ENCODE measurements around the gene ZNF519.
"Not testable (repeated sequence)": the region's sequence is repeated elsewhere in the genome, so short reads cannot be mapped to it uniquely, and the experiment has no call there.

ZNF519 gene

DNA sequence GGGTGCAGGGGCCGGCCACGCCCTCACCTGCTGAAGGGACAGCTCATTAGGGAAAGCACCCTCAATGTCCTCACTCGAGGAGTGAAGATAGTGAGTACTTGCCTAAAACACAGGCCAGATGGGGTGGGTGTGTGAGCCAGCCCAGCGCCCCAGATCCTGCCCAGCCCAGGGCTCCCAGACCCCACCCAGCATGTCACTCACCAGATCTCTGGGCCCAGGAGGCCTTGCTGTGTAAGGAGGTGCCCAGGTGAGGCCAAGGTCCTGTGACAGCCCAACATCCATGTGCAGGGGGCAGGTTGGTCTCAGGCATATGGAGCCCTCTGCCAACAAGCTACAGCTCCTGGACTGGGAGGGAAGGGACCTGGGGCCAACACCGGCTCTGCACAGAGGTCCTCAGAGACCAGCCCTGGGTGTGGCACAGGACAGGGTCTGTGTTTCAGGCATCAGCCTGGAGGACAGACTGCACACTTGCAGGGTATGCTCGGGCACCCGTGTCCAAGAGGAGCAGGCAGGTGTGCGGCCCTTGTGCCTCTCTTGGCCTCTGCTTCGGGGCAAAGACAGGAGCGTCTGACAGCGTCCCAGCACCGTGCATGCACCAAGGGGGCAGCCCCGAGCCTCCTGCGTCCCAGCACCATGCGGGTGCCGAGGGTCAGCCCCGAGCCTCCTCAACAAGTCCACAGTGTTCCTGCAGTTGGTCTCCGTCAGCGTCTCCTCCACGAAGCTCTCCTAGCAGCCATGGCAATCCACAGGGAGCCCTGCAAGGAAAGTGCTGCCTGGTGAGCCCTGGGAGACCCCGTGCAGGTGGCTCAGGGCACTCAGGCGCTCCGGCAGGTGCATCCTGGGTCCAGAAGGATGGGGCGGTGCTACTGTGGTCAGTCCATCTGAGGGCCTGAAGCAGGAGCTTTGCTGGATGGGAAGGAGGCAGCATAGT, 16.0 kb upstream of the ZNF519 start:
- DNase-seq (ENCODE audit: low read depth), result not testable (repeated sequence)

DNA sequence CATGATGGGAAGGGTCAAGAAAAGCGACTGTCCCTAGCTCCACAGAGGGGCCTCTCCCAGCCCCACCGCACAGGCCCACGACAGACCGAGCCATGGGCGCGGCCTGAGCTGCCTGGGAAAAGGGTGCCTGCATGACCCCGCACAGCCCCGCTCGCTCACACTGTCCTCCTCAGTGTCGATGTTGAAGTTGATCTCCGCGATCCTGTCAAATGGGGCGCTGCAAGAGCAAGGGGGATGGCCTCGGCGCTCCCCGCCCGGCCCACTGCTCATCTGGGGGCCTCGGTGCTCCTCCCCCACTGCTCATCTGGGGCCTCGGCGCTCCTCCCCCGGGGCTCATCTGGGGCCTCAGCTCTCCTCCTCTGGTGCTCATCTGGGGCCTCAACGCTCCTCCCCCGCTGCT, 14.5 kb upstream of the ZNF519 start:
- DNase-seq (ENCODE audit: low read depth), result not testable (repeated sequence)

DNA sequence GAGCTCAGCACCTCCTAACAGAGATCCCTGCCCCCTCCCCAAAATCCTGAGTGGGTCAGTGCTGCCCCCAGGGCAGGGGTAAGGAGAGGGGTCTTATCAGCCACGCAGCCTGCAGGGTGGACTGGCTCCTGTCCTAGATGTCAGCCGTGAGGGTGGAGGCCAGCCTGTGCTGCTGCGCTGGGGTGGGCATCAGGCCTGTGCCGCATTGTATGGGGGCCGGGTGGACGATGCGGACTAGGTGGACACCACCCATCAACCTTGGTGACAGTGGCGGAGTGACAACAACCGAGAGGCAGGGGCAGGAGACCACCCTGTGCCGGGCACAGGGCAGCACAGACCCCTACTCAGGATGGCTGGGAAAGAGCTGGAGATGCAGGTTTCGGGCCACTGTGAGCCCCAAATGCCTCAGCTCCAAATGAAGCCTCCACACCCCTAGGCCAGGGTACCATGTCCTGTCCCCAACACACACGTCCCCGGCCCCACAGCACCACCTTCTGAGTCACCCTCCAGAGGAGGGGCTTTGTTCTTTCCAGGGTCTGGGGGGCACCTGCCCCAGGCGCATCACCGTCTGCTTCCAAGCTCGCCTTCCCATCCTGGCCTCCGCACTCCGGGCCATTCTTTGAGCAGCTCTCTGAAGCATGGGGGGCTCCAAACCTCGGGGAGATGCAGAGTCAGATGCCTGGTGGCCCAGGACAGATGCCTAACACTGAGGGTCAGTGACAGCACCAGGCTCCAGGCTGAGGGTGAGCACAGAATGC, 13.5 kb upstream of the ZNF519 start:
- not testable (repeated sequence) for DNase-seq (ENCODE audit: low read depth)

DNA sequence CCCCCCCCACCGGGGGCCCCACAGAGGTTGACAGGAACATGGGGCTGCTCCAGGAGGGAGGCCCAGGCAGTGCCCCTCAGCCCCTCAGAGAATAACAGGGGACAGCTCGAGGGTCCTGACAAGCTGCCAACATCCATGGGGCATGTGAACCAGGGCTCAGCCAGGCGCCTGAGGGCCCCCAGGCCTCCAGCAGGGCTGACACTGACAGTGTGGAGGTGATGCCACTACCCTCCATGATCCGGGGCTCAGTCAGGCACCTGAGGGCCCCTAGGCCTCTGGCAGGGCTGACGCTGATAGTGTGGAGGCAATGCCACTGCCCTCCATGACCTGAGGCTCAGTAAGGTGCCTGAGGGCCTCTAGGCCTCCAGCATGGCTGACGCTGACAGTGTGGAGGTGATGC, 12.8 kb upstream of the ZNF519 start:
- DNase-seq (ENCODE audit: low read depth), result not testable (repeated sequence)

DNA sequence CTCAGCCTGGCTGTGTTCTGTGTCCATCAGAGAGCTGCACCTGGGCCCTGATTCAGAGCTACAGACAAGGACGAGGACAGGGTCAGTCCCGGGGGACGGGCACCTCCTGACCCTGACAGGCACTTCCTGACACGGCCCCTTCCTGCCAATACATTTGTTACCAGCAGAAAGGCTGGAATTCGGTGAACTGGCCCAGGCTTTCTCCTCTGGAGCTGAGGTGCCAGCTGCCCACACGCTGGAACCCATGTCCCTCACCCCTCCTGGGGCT, 12.3 kb upstream of the ZNF519 start:
- DNase-seq (ENCODE audit: low read depth), result no peak

DNA sequence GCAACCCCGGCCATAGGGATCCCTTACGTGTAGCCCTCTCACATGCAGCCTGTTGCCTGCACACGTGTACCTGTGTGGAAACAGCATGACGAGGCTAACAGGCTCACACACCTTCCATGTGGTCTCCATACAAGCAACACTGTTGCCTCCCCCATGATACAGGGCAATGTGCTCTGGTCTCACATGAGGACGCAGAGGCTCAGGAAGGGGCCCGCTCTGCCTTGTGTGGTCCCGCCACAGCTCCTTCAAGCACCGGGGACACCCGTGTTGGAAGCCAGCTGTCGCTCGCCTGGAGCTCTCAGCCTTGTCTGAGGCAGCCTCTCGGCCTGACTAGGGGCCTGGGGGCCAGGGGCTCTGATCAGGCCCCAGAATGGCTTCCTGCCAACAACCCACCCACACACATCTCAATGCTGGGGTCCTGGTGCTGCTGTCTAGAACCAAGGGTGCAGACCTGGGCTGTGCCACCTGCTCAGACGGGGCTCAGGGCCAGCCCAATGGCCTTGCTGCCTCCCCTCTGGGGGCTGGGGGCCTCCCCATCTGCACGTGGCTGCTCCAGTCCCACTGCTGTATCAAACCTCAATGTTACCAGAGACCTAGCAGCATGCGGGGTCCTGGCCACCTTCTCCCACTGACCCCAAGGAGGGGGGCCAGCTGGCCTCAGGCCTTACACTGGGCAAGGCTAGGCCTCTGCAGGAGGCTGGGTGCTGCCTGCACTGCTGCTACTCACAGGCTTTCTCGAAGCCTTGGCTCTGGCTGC, 11.8 kb upstream of the ZNF519 start:
- not testable (repeated sequence) for DNase-seq (ENCODE audit: low read depth)

DNA sequence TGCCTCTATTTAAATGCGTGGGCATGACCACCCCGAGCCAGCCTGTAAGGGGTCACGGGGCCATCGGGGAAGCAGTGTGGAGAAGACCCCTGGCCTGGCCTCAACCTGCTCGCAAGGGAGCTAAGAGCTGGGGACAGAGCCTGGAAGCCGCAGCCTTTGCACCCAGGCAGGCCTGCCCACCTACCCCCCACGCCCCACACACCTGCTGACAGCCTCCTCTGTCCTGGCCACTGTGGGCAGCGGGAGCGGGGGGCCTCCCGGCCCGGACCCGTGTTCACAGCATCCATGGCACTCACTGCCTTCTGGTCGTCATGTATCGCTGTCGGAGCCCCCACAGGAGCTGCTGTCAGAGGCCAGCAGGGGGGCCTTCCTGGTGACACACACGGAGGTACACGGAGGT, 11.2 kb upstream of the ZNF519 start:
- DNase-seq (ENCODE audit: low read depth), result not testable (repeated sequence)

DNA sequence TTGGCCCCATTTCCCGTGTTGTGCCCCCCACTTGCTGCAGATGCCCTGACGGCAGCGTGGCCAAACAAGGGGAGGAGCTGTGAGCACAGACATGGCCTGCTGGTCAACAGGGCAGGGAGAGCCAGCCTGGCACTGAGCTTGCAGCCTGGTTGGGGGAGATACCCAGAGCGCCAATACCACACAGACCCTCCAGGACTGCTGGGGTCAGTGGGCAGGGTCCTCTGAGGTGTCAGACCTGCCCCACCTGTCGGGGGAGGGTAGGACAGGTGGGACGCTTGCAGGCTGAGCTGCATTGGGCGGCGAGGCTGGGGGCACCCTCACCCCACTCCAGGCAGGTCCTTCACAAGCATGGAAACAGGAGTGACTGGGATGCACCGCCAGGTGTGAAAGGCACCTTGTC, 9.9 kb upstream of the ZNF519 start:
- not testable (repeated sequence) for DNase-seq (ENCODE audit: low read depth)

DNA sequence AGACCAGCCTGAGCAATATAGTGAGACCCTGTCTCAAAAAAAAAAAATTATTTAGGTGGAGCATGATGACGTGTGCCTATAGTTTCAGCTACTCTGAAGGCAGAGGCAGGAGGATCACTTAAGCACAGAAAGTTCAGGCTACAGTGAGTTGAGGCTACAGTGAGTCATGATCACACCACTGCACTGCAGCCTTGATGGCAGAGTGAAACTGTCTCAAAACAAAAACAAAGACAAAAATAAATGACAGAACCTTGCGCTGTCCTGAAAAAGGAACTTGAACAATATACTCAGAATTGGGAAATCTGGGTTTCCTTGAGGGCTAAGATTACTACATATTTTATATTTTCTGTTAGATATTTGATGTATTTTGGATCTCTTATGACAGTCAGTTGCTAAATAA, 7.3 kb upstream of the ZNF519 start:
- DNase-seq (ENCODE audit: low read depth), result not testable (repeated sequence)

DNA sequence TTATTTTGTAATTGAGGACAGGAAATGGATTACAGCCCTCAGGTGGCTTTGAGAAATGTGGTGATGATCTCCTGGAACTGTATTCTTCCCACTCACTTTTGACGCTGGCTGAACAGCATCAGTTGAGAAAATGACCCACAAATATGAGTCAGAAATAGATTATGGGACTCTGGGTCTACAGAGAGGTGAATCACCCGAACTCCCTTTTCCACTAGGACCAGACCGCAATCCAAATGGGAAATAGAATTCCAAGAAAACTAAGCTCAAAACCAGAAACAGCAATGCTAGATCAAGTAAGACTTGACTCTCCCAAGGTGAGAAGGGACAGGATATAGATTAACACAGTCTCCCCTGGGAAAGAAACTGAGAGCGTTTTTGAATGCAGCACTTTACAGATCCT, 5.7 kb upstream of the ZNF519 start:
- not testable (repeated sequence) for DNase-seq (ENCODE audit: low read depth)

DNA sequence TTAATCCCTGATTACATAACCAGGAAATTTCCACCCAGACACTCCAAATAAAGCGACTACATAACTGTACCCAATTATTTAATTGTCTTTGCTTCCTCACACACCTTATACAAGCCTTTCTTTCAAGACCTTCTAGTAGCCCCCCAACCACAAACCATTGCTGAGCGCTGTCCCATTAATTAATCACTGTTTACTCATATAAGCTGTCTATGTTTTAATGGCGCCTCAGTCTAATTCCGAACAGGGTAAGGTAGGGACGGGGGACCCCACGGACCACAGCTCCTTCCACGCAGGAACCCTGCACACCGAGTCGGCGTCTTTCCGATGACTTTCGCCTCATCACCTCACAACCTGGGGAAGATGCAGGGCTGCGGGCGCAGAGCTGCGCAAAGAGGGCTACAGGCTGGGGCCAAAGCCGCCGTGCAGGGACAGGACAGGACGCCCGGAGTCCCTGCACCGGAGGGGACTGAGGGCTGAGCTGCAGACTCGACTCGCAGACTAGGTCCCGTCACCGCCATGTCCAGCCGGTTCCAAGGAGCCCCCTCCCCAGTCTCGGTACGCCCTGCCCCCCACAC, 452 bp downstream of the ZNF519 start:
- not testable (repeated sequence) for DNase-seq (ENCODE audit: low read depth)

DNA sequence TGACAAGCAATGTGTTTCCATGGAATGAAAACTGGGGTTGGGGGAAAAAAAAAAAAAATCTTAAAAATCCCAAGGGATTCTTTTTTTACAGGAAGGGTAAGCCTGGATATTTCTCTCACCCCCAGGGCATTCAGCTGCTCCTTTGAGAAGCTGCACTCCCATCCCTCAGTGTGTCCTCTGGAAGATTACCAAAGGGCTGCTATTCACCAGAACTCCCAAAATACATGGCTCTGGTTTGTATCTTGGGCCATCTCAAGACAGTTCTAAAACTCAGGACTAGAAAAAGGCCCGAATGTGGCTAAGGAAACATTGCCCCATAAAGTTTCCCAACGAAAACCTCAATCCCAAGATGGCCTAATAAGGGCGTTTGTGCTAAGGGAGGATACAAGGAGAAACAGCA, 1.4 kb downstream of the ZNF519 start:
- DNase-seq (ENCODE audit: low read depth), result not testable (repeated sequence)

DNA sequence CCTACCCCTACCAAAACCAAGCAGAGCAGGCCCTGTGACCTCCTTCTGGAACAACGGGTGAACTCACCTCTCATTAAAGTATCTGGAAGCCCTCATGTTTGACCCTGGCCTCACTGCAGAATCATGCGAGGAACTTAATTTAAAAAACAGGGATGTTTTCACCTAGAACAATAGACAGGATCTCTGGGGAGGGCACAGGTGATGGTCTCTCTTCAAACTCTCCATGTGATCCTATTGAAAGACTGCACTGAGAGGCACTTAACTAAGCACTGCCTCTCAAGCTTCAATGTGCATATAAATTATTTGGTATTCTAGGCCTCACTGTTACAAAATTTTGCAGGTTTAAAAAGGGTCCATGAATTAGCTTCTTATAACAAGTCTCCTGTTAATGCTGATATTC, 7.5 kb downstream of the ZNF519 start:
- DNase-seq (ENCODE audit: low read depth), result no peak

DNA sequence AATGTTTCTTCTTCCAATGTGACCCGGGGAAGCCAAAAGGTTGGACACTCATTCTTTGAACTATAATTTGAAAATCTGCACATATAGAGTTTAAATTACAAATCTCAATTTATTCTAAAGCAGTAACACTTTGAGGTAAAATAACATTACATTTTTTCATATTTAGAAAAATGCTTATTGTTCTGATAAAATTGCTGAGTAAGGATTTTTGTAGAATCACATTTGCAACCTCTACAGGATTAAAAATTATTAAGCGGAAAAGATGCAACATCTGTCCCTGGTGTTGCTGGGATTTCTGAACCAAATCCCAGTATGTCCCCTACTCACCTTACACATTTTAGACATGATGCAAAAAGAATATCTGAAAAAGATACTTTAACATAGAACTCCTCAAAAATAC, 10.1 kb downstream of the ZNF519 start:
- no peak for DNase-seq (ENCODE audit: low read depth)

DNA sequence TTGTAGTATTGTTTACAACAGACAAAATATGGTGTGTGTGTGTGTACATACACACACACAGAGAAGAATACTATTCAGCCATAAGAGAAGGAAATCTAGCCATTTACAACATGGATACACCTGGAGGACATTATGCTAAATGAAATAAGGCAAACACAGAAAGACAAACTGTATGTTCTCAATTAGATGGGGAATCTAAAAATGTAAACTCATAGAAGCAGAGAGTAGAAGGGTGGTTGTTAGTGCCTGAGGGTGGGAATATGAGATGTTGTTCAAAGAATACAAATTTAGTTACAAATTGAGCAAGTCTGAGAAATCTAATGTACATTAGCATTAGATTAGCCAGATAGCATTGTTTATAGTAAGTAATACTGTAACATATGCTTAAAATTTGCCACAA, 11.3 kb downstream of the ZNF519 start:
- no peak for DNase-seq (ENCODE audit: low read depth)

DNA sequence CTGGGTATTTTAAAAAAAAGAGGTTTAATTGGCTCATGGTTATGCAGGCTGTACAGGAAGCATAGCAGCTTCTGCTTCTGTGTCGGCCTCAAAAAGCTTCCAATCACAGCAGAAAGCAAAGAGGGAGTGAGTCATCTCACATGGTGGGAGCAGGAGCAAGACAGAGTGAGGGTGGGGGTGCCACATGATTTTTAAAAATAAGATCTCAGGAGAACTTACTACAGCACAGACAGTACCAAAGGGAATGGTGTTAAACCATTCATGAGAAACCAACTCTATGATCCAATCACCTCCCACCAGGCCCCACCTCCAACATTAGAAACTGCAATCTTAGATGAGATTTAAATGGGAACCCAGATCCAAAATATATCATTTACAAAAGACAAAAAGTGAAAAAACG, 14.6 kb downstream of the ZNF519 start:
- no peak for DNase-seq (ENCODE audit: low read depth)

DNA sequence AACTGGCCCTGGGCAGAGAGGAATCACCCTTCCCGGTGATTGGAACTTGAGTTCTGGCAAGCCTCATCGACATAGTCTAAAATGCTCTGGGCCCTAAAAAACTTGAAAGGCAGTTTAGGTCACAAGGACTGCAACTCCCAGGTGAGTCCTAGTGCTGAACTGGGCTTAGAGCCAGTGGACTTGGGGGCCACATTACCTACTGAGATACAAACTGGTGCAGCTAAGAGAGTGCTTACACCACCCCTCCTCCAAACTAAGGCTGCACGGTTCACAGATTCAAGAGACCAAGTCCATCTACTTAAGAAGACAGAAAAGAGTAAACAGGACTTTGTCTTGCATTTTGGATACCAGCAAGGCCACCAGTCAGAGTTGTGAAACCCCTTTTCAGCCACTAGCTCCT, 25.3 kb downstream of the ZNF519 start:
- DNase-seq (ENCODE audit: low read depth), result no peak

DNA sequence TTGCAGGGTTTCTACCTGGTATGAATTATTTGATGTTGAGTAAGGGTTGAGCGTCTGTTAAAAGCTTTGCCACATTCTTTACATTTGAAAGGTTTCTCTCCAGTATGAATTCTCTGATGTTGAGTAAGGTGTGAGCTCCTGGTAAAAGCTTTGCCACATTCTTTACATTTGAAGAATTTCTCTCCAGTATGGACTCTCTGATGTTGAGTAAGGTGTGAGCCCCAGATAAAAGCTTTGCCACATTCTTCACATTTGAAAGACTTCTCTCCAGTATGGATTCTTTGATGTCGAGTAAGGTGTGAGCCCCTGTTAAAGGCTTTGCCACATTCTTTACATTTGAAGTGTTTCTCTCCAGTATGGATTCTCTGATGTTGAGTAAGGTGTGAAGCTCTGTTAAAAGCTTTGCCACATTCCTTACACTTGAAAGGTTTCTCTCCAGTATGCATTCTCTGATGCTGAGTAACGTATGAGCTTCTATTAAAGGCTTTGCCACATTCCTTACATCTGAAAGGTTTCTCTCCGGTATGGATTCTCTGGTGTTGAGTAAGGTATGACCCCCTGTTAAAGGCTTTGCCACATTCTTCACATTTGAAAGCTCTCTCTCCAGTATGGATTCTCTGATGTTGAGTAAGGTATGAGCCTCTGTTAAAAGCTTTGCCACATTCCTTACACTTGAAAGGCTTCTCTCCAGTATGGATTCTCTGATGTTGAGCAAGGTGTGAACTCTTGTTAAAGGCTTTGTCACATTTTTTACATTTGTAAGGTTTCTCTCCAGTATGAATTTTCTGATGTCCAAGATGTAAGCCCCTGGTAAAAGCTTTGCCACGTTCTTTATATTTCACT, 27.1 kb downstream of the ZNF519 start:
- DNase-seq (ENCODE audit: low read depth), result no peak

DNA sequence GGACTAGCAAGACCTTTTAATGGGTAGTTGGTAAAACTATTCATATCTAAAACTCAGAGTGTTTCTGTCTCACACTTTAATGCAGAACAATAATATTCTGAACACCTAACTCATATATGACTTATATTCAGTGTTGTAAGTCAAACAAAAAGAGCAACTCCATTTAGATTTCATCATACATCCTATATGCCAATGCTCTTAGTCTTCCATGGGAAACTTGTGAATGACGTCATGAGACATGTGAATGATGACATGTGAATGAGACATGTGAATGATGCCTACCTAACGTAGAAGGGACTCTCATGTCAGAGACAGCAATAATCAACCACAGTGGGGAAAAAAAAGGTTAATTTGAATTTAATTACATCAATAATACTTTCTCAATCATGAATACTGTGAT, 28.0 kb downstream of the ZNF519 start:
- DNase-seq (ENCODE audit: low read depth), result no peak

DNA sequence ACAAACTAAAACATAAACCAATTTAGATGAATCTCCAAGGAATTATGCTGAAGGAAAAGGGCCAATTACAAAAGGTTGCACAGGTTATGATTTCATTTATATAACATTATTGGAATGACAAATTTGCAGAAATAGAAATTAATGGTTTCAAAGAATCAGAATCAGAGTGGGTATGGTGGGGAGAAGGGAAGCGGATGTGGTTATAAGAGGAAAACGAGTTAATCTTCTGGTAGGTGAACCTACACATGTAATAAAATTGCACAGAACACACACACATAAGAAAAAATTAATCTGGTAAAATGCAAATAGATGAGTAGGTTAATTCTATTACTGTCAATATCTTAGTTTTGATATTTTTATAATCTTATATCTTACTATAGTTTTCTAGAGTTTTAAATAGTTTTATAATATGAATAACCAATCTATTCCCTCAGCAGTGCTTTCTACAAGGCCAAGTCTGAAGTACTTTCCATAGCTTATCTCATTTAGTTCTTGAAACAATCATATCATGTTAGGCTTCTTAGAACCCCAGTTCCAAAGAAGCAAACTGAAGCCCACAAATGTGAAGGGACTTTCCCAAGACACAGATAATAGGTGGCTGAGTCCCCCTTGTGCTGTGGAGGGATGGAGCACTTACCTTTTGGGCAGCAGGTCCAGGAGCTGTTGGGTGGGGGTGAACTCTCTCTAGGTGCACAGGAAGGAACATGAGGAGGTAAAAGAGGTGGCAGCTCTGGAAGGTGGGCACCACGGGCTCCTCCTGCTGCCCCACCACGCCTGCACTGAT, 31.5 kb downstream of the ZNF519 start:
- no peak for DNase-seq (ENCODE audit: low read depth)

DNA sequence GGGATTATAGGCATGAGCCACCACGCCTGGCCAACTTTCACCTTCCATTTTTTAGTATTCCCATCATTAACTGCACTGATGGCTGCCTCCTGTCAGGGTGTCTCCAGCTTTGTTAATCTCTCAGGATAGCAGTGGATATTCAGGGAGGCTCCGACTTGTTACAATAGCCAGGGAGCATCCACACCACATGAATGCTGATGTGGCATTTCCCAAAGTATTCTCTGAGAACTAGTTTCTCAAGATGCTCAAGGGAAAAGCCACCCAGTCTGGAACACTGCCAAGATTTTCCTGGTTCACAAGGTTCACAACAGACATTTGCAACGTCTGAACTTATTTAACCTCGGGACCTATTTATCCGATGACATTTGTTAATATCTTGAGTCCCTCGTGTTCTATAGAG, 33.8 kb downstream of the ZNF519 start:
- DNase-seq (ENCODE audit: low read depth), result no peak
